GM18909 (cell line): Measurements from ENCODE around the gene STAC3.
"Not testable (repeated sequence)": the region's sequence is repeated elsewhere in the genome, so short reads cannot be mapped to it uniquely, and the experiment has no call there.

Experiments
- ATAC-seq: cut with Tn5 transposase; IDR thresholded peaks from one replicate; pipeline ENCODE4 v1.9.1; 2021; ENCODE audit warnings: mild to moderate bottlenecking; ENCODE audit not compliant: unreplicated experiment, poor library complexity

STAC3 gene

DNA sequence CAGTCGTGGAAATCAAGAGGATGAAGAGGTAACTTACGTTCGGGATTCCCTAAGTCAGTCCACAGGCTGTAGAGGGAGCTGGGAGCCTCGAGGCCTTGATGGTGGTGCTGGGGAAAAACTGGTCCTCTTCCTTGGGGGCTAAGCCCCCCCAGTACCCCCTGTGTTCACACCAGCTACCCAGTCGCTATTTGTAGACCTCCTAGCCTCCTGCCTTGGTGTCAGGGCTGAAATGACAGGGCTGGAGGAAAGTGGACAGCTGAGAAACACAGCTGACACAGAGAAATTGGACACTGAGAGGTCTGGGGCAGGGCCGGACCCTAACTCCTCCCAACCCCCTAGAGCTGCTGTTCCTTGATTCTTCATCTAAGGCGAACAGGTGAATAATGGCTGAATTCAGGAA lies at the start of gene STAC3:
STAC3 (minus strand) TSS at position 232 of the 400 bp plus-strand sequence. CDS start 1,551 bp downstream, outside the sequence.
- no peak for ATAC-seq

- no peak for ATAC-seq
Measured at GRCh38 chr12:57299514-57300016, 48.6 kb upstream of the STAC3 start.

DNA sequence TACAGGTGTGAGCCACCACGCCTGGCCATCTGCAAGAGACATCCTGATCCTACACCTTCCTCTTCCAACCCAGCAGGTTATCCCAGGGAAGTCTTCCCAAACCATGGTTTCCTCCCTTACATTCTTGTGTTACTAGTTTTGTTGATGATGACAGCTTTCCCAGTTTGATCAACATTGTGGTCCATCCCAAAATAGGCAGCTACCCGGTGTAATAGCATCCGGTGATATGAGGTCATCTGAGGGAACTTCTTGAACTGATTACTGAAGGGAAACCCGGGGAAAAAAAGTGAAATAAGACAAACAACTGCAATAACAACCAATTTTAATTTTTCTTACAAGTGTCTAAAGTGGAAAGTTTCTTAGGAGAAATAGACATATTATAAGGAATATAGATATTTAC lies 45.3 kb upstream of the STAC3 start:
- ATAC-seq: no peak

- ATAC-seq: not testable (repeated sequence)
Measured at GRCh38 chr12:57282073-57282472, 31.1 kb upstream of the STAC3 start.

- peak; percentile 92 for ATAC-seq
Measured at GRCh38 chr12:57280211-57281062, 29.4 kb upstream of the STAC3 start.

DNA sequence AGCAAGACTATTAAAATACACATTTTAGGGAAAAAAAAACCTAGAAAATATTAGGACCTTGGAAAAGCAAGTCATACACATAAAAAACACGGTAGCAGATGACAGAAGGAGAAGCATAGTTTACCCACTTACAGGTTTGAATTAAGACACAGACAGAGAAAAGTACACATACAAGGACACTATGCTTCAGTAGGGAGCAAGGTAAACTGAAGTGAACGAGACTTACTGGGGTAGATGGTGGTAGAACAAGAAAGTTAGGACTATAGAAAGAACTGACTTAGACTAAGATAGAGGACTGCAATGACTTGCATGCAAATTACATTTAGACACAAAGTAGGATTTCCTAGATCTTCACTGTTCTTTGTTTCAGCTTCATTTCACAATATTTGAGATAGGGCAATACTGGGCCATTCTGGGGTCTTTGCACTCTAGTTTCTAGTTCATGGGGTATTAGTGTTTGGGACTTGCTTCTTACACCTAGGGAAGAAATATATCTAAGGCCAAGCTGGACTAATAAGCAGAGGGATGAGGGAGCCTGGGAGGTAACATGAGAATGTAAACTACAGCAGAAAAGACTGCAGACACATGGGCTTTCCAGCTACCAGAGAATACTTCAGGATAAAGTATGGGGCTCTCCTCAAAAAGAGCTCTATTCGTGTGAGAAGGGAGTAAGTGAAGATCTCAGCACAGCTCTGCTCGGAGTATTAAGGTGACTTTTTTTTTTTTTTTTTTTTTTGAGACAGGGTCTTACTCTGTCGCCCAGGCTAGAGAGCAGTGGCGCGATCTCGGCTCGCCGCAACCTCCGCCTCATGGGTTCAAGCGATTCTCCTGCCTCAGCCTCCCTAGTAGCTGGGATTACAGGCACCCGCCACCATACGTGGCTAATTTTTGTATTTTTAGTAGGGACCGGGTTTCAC lies 27.7 kb upstream of the STAC3 start:
- no peak for ATAC-seq

- ATAC-seq: no peak
Measured at GRCh38 chr12:57276935-57277563, 26.1 kb upstream of the STAC3 start.

- not testable (repeated sequence) for ATAC-seq
Measured at GRCh38 chr12:57276233-57276632, 25.2 kb upstream of the STAC3 start.

DNA sequence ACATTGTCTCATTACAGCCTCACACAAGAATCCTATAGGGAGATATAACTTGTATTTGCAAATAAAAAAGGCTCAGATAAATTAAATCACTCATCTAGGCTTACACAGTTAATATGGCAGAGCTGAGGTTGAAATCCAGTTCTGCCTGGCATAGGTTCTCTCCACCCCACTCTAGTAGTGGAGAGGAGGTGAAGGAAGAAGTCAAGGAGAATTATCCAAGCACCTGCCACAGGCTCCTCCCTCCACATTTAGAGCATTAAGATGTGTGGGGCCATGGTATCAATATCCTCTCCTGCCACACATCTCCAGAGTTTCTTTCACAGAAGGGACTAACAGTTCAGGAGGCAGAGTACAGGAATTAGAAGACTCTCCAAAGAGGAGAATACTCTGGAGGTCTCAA lies 22.5 kb upstream of the STAC3 start:
- no peak for ATAC-seq

- ATAC-seq: no peak
Measured at GRCh38 chr12:57272337-57273151, 21.6 kb upstream of the STAC3 start.

GRCh38 chr12:57270966-57271470 lies 20.0 kb upstream of the STAC3 start:
- ATAC-seq: no peak

DNA sequence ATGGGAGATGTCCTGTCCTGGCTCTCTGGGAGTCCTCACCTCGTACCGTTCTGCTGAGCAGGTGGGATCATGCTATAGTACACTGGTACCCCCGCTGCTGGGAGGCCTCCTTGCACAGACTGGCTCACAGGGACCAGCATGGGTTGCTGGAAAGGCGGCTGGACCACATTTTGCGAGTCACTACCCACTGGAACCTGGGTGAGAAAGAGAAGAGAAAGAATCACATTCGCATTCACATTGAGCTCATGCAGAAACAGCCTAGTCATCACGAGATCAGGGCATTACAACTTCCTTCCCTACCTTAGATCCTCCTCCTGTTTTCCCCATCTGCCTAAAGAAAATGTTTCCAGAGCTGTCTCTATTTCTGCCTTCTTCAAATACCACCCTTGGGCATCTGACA lies 17.3 kb upstream of the STAC3 start:
- ATAC-seq: no peak

DNA sequence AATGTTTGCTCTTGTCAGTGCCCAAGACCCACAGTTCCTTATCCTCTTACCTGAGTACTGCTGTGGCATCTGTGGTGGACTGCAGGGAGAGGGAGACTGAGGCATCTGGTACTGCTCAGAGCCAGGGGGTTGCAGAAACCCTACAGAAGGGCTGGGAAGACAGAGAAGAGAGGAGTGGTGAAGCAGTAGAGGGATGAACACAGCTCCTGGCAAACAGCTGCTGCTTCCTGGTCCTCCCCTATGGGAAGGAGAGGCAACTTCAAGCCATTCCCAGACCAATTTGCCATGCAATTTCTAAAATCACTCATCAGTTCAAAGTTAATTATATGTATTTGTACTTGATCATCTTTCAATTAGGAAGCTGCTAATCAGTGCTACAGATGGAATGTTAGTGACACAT lies 15.7 kb upstream of the STAC3 start:
- no peak for ATAC-seq

- ATAC-seq: no peak
Measured at GRCh38 chr12:57263096-57263495, 12.1 kb upstream of the STAC3 start.

GRCh38 chr12:57262126-57262822 lies 11.3 kb upstream of the STAC3 start:
- ATAC-seq: no peak

DNA sequence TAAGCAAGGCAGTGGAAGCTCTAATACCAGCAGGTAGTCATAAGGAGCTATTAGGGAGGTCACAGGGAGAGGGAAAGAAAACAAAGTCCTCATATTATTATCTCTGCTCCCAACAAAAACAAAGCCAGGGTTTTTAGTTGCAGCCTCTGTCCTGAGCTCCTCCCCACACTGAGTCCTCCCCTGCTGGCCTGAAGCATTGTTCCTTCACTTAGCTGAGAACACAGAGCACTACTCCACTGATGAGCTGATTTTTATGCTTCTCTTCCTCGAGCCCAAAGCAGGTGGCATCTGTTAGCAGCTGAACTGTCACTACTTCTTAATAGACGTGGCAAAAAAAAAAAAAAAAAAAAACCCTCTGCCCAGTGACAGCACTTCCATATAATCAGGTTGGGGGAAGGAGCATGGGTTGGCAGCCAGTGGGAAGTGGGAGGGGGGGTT lies 10.5 kb upstream of the STAC3 start:
- ATAC-seq: no peak

DNA sequence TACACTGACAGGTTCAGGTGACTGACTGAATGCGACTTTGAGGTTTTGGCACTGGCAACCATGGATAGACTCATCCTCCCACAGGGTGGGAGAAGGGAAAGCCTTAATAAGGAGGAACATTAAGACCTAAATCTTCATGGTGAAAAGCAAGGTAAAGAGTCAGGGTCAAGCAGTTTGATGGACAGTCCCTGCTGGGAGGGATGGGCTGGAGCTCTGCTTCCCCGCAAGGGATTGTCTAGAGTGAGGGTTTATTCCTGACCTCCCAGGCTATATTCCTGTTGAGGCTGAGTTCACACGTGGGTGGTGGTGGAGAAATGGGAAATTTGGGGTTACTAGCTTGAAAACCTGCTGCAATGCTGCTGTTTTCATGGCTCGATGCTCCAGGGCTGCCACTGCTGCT lies 9.4 kb upstream of the STAC3 start:
- no peak for ATAC-seq

DNA sequence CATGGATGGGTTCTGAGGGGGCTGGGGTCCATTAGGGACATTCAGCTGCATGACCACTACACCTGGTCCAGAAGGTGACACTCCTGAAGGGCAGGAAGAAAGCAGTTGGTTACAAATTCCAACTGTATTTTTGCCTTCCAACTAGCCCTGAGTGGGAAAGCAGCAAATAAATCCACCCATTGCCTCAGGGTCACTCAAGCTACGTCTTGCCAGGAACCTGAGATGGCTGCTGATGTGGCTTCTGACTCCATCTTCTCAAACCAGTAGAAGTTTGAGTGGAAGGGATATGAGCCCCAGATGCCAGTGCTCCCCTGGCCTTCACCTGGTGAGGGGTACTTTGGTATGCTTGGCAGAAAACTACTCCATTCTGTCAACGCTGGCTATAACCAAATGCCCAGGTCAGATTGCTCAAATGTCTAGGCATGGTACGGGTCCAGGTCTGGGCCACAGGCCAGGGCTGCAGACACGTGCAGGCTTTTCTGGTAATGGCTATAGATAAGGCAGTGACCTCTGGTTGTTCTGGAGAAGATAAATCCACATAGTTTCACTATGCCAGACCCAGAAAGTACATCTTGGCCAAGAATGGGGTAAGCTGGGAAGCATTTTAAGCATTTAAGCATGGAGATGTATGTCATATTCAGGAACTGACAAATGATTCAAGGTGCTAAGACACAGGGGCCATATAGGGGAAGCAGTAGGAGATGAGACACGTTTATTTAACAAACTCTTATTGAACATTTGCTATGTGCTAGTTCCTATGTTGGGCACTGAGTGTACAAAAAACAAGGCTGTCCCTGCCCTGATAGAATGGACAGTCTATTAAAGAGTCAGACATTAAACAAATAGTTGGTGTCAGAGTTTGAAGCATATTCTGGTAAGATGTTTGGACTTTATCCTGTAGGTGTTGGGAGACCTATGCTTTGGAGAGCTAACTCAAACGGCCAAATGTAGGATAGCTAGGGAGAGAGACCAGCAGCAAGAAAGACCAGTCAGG lies 8.3 kb upstream of the STAC3 start:
- no peak for ATAC-seq
